Measurements from ENCODE around the gene SMIM17.

DNA sequence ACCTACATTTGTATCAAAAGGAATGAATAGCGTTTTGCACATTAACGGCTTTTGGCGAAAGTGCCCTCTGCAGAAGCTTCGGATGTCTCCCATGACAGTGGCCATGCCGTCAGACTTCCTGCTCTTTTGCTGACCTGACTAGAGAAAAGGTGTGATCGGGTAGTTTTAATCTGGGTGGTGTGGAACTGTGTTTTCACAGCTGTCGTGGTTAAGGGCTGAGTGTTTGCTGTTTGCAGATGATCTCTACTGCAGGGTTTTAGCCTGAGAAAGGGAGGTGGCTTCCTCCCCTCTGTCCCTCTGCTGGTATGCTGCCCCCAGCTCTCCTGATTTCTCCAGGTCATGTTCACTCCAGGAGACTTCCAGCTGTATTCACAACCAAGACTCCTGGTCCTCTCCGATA, 25.4 kb upstream of the SMIM17 start:
- TF ChIP-seq, protein P1, sequence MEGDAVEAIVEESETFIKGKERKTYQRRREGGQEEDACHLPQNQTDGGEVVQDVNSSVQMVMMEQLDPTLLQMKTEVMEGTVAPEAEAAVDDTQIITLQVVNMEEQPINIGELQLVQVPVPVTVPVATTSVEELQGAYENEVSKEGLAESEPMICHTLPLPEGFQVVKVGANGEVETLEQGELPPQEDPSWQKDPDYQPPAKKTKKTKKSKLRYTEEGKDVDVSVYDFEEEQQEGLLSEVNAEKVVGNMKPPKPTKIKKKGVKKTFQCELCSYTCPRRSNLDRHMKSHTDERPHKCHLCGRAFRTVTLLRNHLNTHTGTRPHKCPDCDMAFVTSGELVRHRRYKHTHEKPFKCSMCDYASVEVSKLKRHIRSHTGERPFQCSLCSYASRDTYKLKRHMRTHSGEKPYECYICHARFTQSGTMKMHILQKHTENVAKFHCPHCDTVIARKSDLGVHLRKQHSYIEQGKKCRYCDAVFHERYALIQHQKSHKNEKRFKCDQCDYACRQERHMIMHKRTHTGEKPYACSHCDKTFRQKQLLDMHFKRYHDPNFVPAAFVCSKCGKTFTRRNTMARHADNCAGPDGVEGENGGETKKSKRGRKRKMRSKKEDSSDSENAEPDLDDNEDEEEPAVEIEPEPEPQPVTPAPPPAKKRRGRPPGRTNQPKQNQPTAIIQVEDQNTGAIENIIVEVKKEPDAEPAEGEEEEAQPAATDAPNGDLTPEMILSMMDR (IDR thresholded peaks at IDR 0.05; ENCODE audit: low read depth, low read length, missing input control) = no peak
- TF ChIP-seq GABPA (IDR thresholded peaks at IDR 0.05 in 1 of 2, conservative IDR thresholded peaks at IDR 0.05 in 1 of 2) (no peak), EGR1 (IDR thresholded peaks at IDR 0.05; ENCODE audit: low read depth in 2 of 2) (no peak), TAF1 (conservative IDR thresholded peaks at IDR 0.05) (no peak), HNF4A (conservative IDR thresholded peaks at IDR 0.05) (no peak), RAD21 (IDR thresholded peaks at IDR 0.05) (no peak), JUND (IDR thresholded peaks at IDR 0.05) (no peak), NR2F2 (IDR thresholded peaks at IDR 0.05) (no peak), YY1 (IDR thresholded peaks at IDR 0.05) (no peak)
- TF ChIP-seq, protein P2, sequence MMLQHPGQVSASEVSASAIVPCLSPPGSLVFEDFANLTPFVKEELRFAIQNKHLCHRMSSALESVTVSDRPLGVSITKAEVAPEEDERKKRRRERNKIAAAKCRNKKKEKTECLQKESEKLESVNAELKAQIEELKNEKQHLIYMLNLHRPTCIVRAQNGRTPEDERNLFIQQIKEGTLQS (IDR thresholded peaks at IDR 0.05) = no peak
- TF ChIP-seq, protein P3, sequence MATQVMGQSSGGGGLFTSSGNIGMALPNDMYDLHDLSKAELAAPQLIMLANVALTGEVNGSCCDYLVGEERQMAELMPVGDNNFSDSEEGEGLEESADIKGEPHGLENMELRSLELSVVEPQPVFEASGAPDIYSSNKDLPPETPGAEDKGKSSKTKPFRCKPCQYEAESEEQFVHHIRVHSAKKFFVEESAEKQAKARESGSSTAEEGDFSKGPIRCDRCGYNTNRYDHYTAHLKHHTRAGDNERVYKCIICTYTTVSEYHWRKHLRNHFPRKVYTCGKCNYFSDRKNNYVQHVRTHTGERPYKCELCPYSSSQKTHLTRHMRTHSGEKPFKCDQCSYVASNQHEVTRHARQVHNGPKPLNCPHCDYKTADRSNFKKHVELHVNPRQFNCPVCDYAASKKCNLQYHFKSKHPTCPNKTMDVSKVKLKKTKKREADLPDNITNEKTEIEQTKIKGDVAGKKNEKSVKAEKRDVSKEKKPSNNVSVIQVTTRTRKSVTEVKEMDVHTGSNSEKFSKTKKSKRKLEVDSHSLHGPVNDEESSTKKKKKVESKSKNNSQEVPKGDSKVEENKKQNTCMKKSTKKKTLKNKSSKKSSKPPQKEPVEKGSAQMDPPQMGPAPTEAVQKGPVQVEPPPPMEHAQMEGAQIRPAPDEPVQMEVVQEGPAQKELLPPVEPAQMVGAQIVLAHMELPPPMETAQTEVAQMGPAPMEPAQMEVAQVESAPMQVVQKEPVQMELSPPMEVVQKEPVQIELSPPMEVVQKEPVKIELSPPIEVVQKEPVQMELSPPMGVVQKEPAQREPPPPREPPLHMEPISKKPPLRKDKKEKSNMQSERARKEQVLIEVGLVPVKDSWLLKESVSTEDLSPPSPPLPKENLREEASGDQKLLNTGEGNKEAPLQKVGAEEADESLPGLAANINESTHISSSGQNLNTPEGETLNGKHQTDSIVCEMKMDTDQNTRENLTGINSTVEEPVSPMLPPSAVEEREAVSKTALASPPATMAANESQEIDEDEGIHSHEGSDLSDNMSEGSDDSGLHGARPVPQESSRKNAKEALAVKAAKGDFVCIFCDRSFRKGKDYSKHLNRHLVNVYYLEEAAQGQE (IDR thresholded peaks at IDR 0.05) = no peak

All from liver (tissue), 3 donors.